SK-N-SH (cell line): Measurements from ENCODE around the gene SUMF1. TPM values are rescaled to one million over a fixed set of nuclear protein-coding genes. Genes with fewer than 3 reads are reported as not detected.

Source experiments
- CTCF ChIA-PET: fragments of 300-600, 350-600 bp; formaldehyde crosslinking; extraction: SDS; loops from one replicate; lab custom pipeline; 2021; lab: Yijun Ruan, JAX
- POLR2A ChIA-PET: fragments of 350-600 bp; sonication (Branson Sonifier 250); formaldehyde crosslinking; extraction: SDS; loops from one replicate; lab custom pipeline; 2020; ENCODE audit warnings: antibody characterized with exemption, inconsistent platforms; lab: Yijun Ruan, JAX
- DNase-seq: peaks from one replicate; pipeline ENCODE4 v3.0.0; 2012
- H2AFZ ChIP-seq: fragments of 200-600 bp; sonication (generic); 2 replicates; pipeline ENCODE4 v1.8.1; 2016; ENCODE audit warnings: antibody characterized with exemption, mild to moderate bottlenecking, low read depth
- H3F3A ChIP-seq: fragments of 200-600 bp; sonication (generic); replicated peaks from 2 replicates; pipeline ENCODE3; 2016; ENCODE audit warnings: antibody characterized with exemption, mild to moderate bottlenecking; ENCODE audit not compliant: insufficient read depth
- H3K27ac ChIP-seq, 2 experiments: fragments of 200-500 bp in 1 of 2; fragments of 200-600 bp in 1 of 2; sonication (Bioruptor generic) in 1 of 2; sonication (generic), shearing (Covaris generic) in 1 of 2; 2 replicates each; pipeline versions ENCODE4 v1.5.1 to v1.6.1; 2014 to 2016; ENCODE audit warnings: low read depth in 2 of 2, inconsistent platforms in 1 of 2, low read length in 1 of 2, mild to moderate bottlenecking in 1 of 2, mixed read lengths in 1 of 2
- H3K27me3 ChIP-seq: fragments of 200-600 bp; sonication (generic), shearing (Covaris generic); 2 replicates; pipeline ENCODE4 v1.6.1; 2016; ENCODE audit warnings: mixed run types; ENCODE audit not compliant: insufficient read depth
- H3K36me3 ChIP-seq, 2 experiments: fragments of 200-500 bp in 1 of 2; fragments of 200-600 bp in 1 of 2; sonication (Bioruptor generic) in 1 of 2; sonication (generic) in 1 of 2; replicated peaks in 1 of 2; 2 replicates each; pipeline versions ENCODE3 to v1.5.1; 2014 to 2016; ENCODE audit warnings: low read length in 1 of 2, mild to moderate bottlenecking in 1 of 2; ENCODE audit not compliant: insufficient read depth in 2 of 2, control insufficient read depth in 1 of 2
- H3K4me1 ChIP-seq, 2 experiments: fragments of 200-500 bp in 1 of 2; fragments of 200-600 bp in 1 of 2; sonication (Bioruptor generic) in 1 of 2; sonication (generic), shearing (Covaris generic) in 1 of 2; 2 replicates each; pipeline versions ENCODE4 v1.5.1 to v1.6.1; 2014 to 2016; ENCODE audit warnings: low read depth in 1 of 2, low read length in 1 of 2, mixed run types in 1 of 2; ENCODE audit not compliant: insufficient read depth in 2 of 2, control insufficient read depth in 1 of 2
- H3K4me2 ChIP-seq: fragments of 200-600 bp; sonication (generic), shearing (Covaris generic); 2 replicates; pipeline ENCODE4 v1.6.1; 2017; ENCODE audit warnings: mixed run types
- H3K4me3 ChIP-seq, 2 experiments: fragments of 200-500 bp in 1 of 2; fragments of 200-600 bp in 1 of 2; sonication (Bioruptor generic) in 1 of 2; sonication (generic), shearing (Covaris generic) in 1 of 2; 2 replicates each; pipeline versions ENCODE4 v1.5.1 to v1.8.1; 2014 to 2016; ENCODE audit warnings: low read depth in 2 of 2, inconsistent platforms in 1 of 2, low read length in 1 of 2, mild to moderate bottlenecking in 1 of 2, mixed read lengths in 1 of 2, moderate library complexity in 1 of 2
- H3K79me2 ChIP-seq: fragments of 200-600 bp; sonication (generic); 2 replicates; pipeline ENCODE4 v1.8.1; 2017; ENCODE audit warnings: mild to moderate bottlenecking; ENCODE audit not compliant: insufficient read depth
- H3K9ac ChIP-seq: fragments of 200-600 bp; sonication (generic); 2 replicates; pipeline ENCODE4 v1.6.1; 2017; ENCODE audit warnings: mixed run types
- H3K9me2 ChIP-seq: fragments of 200-600 bp; sonication (generic); 2 replicates; pipeline ENCODE4 v1.6.1; 2017; ENCODE audit warnings: mixed run types
- H3K9me3 ChIP-seq: fragments of 200-600 bp; sonication (generic); 2 replicates; pipeline ENCODE4 v1.6.1; 2017; ENCODE audit warnings: mixed run types, mild to moderate bottlenecking, moderate library complexity
- H4K20me1 ChIP-seq: fragments of 200-600 bp; sonication (generic); 2 replicates; pipeline ENCODE4 v1.6.1; 2017; ENCODE audit warnings: mild to moderate bottlenecking, mixed run types; ENCODE audit not compliant: insufficient read depth
- CHD2 ChIP-seq: fragments of 150-350 bp; IDR thresholded peaks from 2 replicates; pipeline ENCODE4 v1.6.1; 2018; ENCODE audit warnings: low read length; ENCODE audit not compliant: partially characterized antibody
- CTCF ChIP-seq: fragments of 200-600 bp; sonication (generic); IDR thresholded peaks from 2 replicates; pipeline ENCODE4 v1.6.1; 2017; ENCODE audit warnings: antibody characterized with exemption, mild to moderate bottlenecking, moderate library complexity
- ELF1 ChIP-seq: IDR thresholded peaks from 2 replicates; pipeline ENCODE4 v1.4.0; 2012
- EP300 ChIP-seq, 2 experiments: IDR thresholded peaks; 2 replicates each; pipeline versions ENCODE4 v1.4.0 to v1.6.1; 2012; ENCODE audit warnings: borderline replicate concordance in 1 of 2, low read depth in 1 of 2, low read length in 1 of 2
- FOXJ3 ChIP-seq: sonication (generic); formaldehyde crosslinking; IDR thresholded peaks from 2 replicates; pipeline ENCODE4 v1.5.1; 2020; ENCODE audit warnings: mild to moderate bottlenecking, missing genetic modification reagents
- FOXM1 ChIP-seq: IDR thresholded peaks from 2 replicates; pipeline ENCODE4 v1.4.0; 2012; ENCODE audit warnings: low read depth, mild to moderate bottlenecking
- MEF2A ChIP-seq: IDR thresholded peaks from 2 replicates; pipeline ENCODE4 v1.4.0; 2012; ENCODE audit warnings: low read depth, borderline replicate concordance
- MXI1 ChIP-seq: IDR thresholded peaks from 2 replicates; pipeline ENCODE4 v1.6.1; 2012; ENCODE audit warnings: mild to moderate bottlenecking, low read depth, low read length, improper control_type of control experiment
- NFIC ChIP-seq: IDR thresholded peaks from 2 replicates; pipeline ENCODE4 v1.4.0; 2012; ENCODE audit warnings: borderline replicate concordance
- PBX3 ChIP-seq: IDR thresholded peaks from 2 replicates; pipeline ENCODE4; 2012
- RFX5 ChIP-seq: IDR thresholded peaks from 2 replicates; pipeline ENCODE4 v1.6.1; 2012; ENCODE audit warnings: mild to moderate bottlenecking, improper control_type of control experiment, low read length
- SIN3A ChIP-seq: IDR thresholded peaks from 2 replicates; pipeline ENCODE4 v1.6.1; 2012; ENCODE audit warnings: low read depth, mild to moderate bottlenecking, low read length, moderate library complexity, borderline replicate concordance
- TCF12 ChIP-seq: IDR thresholded peaks from 2 replicates; pipeline ENCODE4 v1.4.0; 2012
- USF2 ChIP-seq: fragments of 150-350 bp; IDR thresholded peaks from 2 replicates; pipeline ENCODE4 v1.6.1; 2017; ENCODE audit warnings: antibody characterized with exemption, low read length, low read depth, borderline replicate concordance
- YY1 ChIP-seq: IDR thresholded peaks from 2 replicates; pipeline ENCODE4 v1.4.0; 2012; ENCODE audit warnings: low read depth, mild to moderate bottlenecking
- ZBTB33 ChIP-seq: IDR thresholded peaks from 2 replicates; pipeline ENCODE4 v1.4.0; 2012; ENCODE audit warnings: low read depth, borderline replicate concordance
- WGBS: methylation state at CpG from one replicate; pipeline ENCODE4 v1.1.6; 2017; ENCODE audit warnings: low lambda C conversion rate; 5-methylcytosine and 5-hydroxymethylcytosine counted together
- polyA plus RNA-seq, 3 experiments: library from polyadenylated mRNA; depleted of rRNA; stranded (reverse); fragments of >200 nt; gene quantifications; 2 replicates each; pipeline ENCODE4 v1.2.3, GENCODE V29; 2012
- TF ChIP-seq, protein P1 (sequence below): IDR thresholded peaks from 2 replicates; pipeline ENCODE4 v1.4.0; 2012; ENCODE audit warnings: low read depth
- TF ChIP-seq, protein P2 (sequence below): IDR thresholded peaks from 2 replicates; pipeline ENCODE4 v1.6.1; 2012; ENCODE audit warnings: mild to moderate bottlenecking, low read depth, low read length, moderate library complexity

SUMF1 gene
- polyA plus RNA-seq, 1 of the 3 experiments (the other 2 are of a cell fraction), result 56.9 TPM

GRCh38 chr3:4416961-4417360 is 50.1 kb downstream of the SUMF1 start (continued):
- TF ChIP-seq ZBTB33 (peak; percentile 71; the same call in 1 of the 2 replicates), MXI1 (peak; percentile 16; the same call in 1 of the 2 replicates), FOXJ3 (CRISPR knock-in tag) (0 out of 2 replicates have a peak, but pooled peaks have one; percentile 41), EP300 (IDR thresholded peaks at IDR 0.05; ENCODE audit: borderline replicate concordance in 1 of 2, low read depth in 1 of 2, low read length in 1 of 2) (peak; percentile 70 to 88; a peak in 3 of 4 replicates)
- TF ChIP-seq, protein P1, sequence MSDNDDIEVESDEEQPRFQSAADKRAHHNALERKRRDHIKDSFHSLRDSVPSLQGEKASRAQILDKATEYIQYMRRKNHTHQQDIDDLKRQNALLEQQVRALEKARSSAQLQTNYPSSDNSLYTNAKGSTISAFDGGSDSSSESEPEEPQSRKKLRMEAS, result peak; percentile 83

GRCh38 chr3:4416427-4416945 is 50.6 kb downstream of the SUMF1 start:
- Histone ChIP-seq H3K4me2 (peak overlapping the region; percentile 55; the same call in 1 of the 2 replicates), H3K27ac (peak overlapping the region; percentile 62 to 96; a peak in 3 of 4 replicates), H3K9me2 (no peaks in the 10 kb centered on the region), H2AFZ (no peak overlapping the region), H3K4me1 (peaks cover 19 to 22% of the 10 kb centered on the region in 2 experiments), H3K79me2 (no peaks in the 10 kb centered on the region), H3K9ac (no peak overlapping the region), H3K9me3 (no peaks in the 10 kb centered on the region), H3K27me3 (no peaks in the 10 kb centered on the region), H3K4me3 (no peak overlapping the region), H4K20me1 (no peaks in the 10 kb centered on the region), H3K36me3 (peaks cover 0 to 3% of the 10 kb centered on the region in 2 experiments), H3F3A (peaks cover 23% of the 10 kb centered on the region)
- ChIA-PET POLR2A (no interaction called here), CTCF (no interaction called here)
- WGBS, result 92% methylated on average over 5 of the region's 5 CpGs
- no peak for DNase-seq
- TF ChIP-seq CTCF, result no peak
- TF ChIP-seq YY1, result no peak
- TF ChIP-seq ELF1, result no peak
- no peak for TF ChIP-seq NFIC
- no peak for TF ChIP-seq EP300 (IDR thresholded peaks at IDR 0.05; ENCODE audit: borderline replicate concordance in 1 of 2, low read depth in 1 of 2, low read length in 1 of 2)
- TF ChIP-seq USF2, result no peak
- TF ChIP-seq MEF2A, result no peak
- TF ChIP-seq SIN3A, result no peak
- no peak for TF ChIP-seq RFX5
- TF ChIP-seq, protein P2, sequence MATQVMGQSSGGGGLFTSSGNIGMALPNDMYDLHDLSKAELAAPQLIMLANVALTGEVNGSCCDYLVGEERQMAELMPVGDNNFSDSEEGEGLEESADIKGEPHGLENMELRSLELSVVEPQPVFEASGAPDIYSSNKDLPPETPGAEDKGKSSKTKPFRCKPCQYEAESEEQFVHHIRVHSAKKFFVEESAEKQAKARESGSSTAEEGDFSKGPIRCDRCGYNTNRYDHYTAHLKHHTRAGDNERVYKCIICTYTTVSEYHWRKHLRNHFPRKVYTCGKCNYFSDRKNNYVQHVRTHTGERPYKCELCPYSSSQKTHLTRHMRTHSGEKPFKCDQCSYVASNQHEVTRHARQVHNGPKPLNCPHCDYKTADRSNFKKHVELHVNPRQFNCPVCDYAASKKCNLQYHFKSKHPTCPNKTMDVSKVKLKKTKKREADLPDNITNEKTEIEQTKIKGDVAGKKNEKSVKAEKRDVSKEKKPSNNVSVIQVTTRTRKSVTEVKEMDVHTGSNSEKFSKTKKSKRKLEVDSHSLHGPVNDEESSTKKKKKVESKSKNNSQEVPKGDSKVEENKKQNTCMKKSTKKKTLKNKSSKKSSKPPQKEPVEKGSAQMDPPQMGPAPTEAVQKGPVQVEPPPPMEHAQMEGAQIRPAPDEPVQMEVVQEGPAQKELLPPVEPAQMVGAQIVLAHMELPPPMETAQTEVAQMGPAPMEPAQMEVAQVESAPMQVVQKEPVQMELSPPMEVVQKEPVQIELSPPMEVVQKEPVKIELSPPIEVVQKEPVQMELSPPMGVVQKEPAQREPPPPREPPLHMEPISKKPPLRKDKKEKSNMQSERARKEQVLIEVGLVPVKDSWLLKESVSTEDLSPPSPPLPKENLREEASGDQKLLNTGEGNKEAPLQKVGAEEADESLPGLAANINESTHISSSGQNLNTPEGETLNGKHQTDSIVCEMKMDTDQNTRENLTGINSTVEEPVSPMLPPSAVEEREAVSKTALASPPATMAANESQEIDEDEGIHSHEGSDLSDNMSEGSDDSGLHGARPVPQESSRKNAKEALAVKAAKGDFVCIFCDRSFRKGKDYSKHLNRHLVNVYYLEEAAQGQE, result no peak
- no peak for TF ChIP-seq FOXM1
- TF ChIP-seq TCF12, result no peak
- no peak for TF ChIP-seq CHD2
- TF ChIP-seq PBX3, result no peak
